ENCODE results near the gene GRHL3.

DNA sequence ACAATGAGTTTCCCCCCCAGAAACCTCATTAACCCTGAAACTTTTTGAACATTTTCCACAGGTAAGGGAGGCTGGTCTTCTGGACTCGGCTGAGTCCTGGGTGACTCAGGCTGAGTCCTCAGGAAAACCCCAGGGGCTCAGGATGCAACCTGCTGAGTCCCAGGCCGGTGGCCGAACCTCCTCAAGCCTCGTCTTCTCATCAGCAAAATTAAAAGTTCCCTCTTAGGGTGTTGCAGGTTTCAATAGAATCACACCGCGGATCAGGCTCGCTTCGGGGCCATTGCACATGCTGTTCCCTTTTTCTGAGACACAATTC lies 35.0 kb upstream of the GRHL3 start:
- TF ChIP-seq CTCF (IDR thresholded peaks at IDR 0.05): no peak
- no peak for TF ChIP-seq POLR2A (IDR thresholded peaks at IDR 0.05)

Data from thyroid gland (tissue), 4 donors.